Measurements from ENCODE around the gene AARSD1.
A peak's percentile ranks its signal among the peaks of the same experiment; 100 is the strongest.
"Not testable (repeated sequence)": the region's sequence is repeated elsewhere in the genome, so short reads cannot be mapped to it uniquely, and the experiment has no call there.

Gene AARSD1

DNA sequence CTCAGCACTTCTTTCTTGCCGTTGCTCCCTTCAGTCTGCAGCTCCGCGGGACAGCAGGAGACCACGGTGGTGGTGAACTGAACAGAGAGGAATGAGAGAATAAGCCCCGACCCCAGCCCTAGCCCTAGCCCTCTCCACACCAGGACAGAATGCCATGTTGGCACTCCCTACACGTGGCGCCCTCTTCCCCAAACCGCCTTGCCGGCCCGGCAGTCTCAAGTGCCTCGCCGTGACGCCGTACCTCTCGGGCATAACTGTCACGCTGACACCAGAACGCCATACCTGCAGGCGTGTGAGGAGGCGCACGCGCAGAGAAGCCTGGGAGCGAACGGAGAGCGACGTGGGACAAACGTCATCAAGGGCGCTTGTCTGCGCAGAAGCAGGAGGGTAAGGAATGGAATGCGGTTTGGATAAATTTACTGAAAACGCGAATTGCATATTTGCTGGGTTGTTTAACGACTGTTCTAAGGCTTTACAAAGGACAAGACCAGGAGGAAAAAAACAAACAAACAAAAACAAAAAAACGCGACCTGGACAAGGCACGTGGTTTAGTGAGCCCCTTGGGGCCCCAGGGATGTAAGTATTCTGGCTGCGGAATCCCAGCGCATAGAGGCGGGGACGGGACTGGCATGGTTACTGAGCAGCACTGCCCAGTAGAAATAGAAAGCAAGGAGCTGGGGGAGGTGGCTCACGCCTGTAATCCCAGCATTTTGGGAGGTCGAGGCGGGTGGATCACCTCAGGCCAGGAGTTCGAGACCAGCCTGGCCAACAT lies at the start of gene AARSD1:
Gene AARSD1 (minus strand): TSS at position 294 of the 772 bp plus-strand sequence. CDS start 14 bp downstream, at position 280.
- peak; percentile 93 for DNase-seq

GRCh38 chr17:43013296-43013695 lies 49.0 kb upstream of the AARSD1 start:
- DNase-seq: no peak

GRCh38 chr17:43011728-43012472 lies 47.6 kb upstream of the AARSD1 start:
- no peak for DNase-seq

GRCh38 chr17:43010667-43011308 lies 46.5 kb upstream of the AARSD1 start:
- no peak for DNase-seq

DNA sequence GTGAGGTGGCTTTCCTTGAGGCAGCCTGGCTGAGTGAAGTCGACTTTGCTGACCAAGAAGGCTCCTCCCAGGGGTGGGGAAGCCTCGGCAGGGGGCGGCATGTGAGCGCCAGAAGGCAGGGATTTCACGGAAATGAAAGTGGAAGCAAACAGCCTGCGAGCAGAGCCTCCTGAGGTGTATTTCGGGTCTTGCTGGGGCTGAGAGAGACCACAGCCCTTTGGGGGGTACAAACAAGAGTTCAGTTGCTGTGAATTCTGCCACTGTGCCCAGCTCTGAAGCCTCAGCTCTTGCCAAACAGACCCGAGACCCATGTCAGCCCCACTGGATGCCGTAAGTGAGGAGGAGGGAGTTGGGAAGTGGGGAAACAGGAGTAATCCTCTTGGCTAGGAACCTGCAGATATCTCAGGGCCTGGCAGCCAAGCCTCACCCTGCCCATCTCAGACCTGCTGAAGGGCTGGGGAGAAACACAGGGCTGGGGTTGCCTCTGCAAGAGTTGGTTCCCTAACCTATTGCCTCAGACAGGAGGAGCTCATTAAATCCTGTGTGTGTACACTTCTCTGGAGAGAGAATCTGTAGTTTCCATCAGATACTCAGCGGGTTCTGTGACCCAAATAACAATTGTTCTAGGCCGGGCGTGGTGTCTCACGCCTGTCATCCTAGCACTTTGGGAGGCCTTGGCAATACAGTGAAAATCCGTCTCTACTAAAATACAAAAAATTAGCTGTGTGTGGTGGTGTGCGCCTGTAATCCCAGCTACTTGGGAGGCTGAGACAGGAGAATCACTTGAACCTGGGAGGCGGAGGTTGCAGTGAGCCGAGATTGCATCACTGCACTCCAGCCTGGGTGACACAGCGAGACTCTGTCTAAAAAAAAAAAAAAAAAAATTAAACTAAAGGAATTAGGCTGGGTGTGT lies 42.6 kb upstream of the AARSD1 start, which contains the start of gene IFI35:
Gene IFI35 (plus strand): TSS at position 146 of the 913 bp plus-strand sequence. CDS start 164 bp downstream, at position 310.
- DNase-seq: peak; percentile 89

GRCh38 chr17:43003542-43004172 lies 39.4 kb upstream of the AARSD1 start:
- no peak for DNase-seq

DNA sequence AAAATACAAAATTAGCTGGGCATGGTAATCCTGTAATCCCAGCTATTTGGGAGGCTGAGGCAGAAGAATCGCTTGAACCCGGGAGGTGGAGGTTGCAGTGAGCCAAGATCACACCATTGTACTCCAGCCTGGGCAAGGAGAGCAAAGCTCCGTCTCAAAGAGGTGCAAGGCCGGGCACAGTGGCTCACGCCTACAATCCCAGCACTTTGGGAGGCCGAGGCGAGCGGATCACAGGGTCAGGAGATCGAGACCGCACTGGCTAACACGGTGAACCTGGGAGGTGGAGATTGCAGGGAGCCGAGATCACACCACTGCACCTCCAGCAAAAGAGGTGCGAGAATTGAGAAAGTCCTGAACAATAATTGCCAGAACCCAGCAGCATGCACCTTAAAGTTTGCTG lies 36.6 kb upstream of the AARSD1 start:
- DNase-seq: not testable (repeated sequence)

GRCh38 chr17:42999003-42999525 lies 34.8 kb upstream of the AARSD1 start:
- DNase-seq: no peak

DNA sequence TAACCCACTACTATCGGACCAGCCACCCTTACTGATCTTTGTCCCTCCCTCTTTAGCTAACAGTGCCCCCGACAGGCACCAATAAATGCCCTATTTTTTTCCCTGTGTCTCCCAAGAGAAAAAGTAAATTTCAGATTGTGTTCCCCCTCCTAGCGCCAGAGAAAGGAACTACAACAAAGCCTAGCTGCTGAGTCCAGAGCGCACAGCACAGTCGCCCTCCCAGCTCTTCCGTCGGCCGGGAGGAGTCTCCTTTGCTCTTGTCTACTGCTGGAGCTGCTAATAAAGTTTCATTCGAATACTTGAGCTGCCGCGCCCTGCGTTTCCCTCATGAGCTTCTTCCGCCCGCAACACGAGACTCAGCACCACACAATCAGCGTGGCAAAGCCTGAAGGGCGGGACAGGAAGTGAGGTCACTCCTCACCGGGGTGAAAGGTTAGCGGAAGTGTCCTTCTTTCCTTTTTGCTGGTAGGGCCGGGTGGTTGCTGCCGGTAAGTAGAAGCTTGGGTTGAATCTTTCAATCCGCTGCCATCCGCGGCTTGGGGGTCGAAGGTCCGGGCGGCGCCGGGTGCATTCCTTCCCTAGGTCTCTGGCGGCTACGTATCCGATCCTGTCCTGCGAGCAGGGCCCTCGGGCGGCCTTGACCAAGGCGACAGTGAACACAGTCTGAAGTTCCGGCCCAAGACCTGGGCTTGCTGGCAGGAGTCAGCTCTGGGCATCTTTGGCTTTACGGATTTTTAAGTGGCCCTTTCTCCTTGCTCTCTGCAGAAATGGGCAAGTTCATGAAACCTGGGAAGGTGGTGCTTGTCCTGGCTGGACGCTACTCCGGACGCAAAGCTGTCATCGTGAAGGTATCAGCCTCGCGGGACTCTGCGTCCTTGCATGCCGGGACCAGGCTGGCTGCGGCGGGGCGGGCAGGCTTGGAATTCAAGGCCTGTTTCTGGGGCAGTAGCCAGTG lies 34.0 kb upstream of the AARSD1 start, which contains the start of gene RPL27:
Gene RPL27 (plus strand): TSS at position 436 of the 955 bp plus-strand sequence. CDS start 332 bp downstream, at position 768.
- DNase-seq: peak; percentile 95

GRCh38 chr17:42997390-42997983 lies 33.2 kb upstream of the AARSD1 start:
- DNase-seq: no peak

DNA sequence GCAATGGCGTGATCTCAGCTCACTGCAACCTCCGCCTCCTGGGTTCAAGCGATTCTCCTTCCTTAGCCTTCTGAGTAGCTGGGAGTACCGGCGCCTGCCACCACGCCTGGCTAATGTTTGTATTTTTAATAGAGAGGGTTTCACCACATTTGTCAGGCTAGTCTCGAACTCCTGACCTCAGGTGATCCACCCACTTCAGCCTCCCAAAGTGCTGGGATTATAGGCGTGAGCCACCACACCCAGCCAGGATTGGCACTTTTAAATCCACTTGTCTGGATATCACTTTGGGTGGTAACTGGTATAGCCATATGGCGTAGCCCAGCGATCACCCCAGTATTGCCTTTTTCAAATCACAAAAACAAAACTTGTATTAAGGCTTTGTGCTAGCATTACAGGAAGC lies 29.7 kb upstream of the AARSD1 start:
- not testable (repeated sequence) for DNase-seq

- no peak for DNase-seq
Measured at GRCh38 chr17:42992872-42993271, 28.6 kb upstream of the AARSD1 start.

- DNase-seq: no peak
Measured at GRCh38 chr17:42991471-42991870, 27.2 kb upstream of the AARSD1 start.

DNA sequence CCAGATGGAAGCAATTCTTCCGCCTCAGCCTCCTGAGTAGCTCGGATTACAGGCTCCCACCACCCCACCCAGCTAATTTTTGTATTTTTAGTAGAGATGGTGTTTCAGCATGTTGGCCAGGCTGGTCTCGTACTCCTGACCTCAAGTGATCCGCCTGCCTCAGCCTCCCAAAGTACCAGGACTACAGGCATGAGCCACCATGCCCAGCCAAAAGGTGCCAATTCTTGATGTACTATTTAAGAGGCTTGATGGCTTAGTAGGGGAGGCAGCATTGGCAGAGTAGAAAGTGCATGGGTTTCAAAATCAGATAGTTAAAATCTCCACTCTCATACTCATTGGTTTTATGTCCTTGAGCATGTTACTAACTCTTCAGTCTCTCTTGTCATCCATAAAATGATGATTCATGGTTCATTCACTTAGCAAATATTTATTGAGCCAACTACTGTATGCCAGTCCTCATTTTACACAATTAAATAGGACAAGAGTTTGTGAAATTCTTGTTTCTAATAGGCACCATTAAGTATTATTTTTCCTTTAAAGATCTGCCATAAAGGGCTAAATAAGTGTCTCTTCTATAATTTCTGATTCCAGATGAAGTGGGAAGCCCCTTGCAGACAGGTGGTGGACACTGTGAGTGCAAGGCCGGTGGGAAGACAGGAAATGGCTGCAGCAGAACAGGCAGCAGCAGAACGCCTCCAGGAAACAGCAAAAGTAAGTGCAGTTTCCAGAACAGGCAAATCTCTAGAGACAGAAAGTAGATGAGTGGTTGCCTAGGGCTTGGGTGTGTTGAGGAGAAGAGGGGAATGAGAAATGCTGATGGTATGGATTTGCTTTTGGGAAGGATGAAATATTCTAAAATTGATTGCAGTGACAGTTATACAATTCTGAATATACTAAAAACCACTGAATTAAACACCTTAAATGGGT lies 25.7 kb upstream of the AARSD1 start:
- no peak for DNase-seq

GRCh38 chr17:42989141-42989540 lies 24.9 kb upstream of the AARSD1 start:
- DNase-seq: no peak

GRCh38 chr17:42985225-42985624 lies 21.0 kb upstream of the AARSD1 start:
- DNase-seq: no peak

DNA sequence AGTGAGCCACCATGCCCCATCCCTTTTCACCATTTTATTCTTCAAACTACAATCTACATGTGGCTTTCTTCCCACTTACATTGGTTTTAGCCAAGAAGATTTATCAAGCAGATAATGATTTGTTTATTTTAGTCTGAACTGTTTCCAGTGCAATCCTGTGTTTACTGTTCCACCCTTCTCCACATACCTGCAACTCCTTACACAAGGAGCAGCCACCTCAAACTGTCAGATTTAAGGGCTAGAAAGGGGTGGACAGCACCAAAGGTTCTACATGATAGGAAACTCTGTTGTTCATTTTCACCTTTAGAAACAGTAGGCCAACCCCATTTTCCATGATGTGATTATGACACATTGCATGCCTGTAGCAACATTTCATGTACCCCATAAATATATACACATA lies 18.0 kb upstream of the AARSD1 start:
- DNase-seq: no peak

GRCh38 chr17:42980766-42981397 lies 16.6 kb upstream of the AARSD1 start:
- peak; percentile 85 for DNase-seq
